A204.1 (cell line): ENCODE results near the gene HES5.

Source experiments
- FAIRE-seq: peaks from 2 replicates; lab custom pipeline; 2012; peaks lifted over from hg19 to GRCh38; lab: Jason Lieb, UNC

The HES5 gene

DNA sequence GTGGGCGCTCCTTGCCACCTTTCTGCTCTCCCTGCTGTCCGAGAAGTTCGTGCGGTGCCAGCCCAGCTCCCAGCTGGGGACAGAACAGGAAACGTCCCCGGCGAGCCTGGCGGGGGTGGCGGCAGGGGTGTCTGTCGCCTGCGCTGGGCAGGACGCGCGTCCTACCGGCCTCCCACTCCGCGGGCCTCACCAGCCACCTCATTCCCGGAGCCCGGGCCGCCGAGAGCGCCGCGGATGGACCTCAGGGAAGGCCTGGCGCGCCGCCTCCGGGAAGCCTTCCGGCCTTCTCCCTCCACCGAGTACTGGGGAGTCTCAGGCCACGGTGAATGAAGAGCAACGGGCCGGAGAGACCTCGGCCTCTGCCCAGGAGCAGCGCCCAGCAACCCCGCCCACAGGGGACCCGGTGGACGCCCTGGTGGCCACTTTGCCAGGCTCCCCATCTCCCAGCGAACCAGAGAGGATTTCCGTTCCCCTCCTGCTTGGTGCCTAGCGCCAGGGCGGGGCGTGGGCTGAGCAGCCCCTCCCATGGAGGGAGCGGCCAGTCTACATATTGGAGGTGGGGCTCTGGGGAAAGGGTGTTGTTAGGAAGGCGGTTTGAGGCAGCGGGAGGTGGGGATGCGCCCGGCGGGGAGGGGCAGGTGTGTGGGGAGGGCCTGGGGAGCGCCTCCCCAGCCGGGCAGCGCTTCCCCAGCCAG is 16.6 kb upstream of the HES5 start:
- FAIRE-seq = no peak

DNA sequence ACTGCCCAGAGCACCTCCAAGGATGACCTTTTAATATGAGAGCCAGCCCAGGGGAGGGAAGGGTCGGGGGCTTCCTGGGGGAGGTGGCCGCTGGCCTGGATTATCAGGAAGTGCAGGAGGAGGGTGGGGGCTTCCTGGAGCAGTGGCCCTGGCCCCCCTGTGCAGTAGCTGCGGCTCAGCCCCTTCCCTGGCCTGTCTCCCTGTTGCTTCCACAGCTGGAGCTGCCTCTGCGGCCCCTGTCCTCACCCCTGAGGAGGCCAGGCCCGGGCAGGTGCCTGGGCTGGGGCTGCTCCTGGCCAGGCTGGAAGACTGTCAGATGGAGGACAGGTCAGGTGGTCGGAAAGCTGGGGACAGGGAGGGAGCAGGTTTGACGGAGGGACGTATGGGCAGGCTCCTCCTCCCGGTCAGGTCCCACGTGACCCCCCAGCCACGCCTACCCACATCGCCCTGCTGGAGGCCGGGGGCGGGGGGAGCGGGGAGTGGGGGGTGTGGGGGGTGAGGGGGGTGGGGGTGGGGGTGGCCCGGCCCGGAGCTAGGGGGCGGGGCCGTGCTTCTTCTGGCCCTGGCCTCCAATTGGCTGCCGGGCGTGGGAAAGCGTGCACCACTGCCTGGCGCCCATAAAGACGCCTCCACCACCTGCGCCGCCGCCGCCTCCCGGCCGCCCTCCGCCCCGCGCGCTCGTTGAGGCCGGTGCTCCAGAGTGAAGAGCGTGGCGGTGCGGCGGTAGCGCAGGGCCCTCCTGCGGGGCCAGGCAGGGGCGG is 15.9 kb upstream of the HES5 start:
- FAIRE-seq = no peak

DNA sequence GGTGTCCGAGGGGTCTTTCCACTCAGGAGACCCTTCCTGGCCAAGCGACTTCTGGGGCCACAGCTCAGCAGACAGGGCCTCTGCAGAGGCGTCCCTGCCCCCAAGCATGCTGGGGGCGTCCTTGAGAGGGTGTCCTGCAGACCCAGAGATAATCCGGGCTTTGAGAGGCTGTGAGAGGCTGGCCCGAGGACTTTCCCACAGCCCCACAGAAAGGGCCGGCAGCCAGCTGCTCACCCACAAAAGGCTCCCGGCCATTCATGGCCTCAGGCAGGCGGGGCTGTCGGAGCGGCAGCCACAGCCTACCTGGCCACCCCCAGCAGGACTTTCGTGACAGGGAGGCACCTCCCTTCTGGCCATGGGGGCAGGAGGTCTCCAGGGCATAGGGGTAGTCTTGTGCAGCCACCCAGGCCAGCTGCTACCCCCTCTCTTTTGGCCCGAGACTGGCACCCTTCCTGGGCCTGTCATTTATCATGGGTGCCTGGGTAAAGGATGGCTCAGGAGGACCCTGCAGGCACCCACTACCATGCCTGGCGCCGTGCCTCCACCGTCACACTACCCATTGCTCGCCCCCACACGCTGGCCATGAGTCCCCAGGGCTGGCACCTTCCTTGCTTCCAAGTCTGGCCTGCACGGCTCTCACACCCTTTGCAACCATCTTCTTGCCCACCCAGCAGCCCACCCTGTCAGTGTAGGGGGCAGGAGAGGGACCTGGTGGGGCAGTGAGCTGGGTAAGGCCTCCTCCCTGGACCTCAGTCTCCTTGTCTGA is 15.0 kb upstream of the HES5 start:
- FAIRE-seq = no peak

DNA sequence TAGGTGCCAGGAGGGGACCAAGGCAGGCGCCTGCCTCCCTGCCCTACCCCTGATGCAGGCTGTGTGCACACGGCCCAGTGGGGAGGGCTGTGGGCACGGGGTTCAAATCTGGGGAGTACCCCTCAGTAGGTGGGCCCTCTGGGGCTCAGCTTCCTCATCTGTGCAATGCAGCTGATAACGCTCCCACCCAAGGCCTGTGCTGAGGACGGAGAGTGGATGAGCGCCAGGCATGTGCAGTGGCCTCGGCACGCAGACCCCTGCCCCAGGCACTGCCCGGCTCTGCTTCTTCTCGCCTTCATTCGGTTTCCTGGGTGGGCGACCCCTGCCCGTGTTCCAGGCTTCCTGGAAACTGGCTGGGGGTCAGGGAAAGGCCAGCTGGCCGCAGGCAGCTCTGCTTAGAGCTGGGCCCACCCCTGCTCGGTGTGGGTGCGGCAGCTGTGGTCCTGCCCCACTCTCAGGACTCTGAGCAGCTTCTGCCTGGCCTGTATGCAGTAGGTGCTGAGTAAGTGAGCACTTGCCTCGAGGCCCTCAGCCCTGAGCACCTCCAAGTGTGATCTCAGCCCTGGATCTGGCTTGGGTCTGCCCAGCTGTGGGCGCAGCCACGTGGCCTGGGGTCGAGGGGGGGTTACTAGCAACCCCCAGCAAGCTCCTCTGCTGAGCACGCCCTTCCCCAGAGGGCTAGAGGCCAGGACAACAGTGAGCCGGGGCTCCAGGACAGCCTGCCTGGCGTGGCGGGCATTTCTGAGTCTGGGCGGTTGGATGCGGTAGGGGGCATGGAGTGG is 14.2 kb upstream of the HES5 start:
- no peak for FAIRE-seq

DNA sequence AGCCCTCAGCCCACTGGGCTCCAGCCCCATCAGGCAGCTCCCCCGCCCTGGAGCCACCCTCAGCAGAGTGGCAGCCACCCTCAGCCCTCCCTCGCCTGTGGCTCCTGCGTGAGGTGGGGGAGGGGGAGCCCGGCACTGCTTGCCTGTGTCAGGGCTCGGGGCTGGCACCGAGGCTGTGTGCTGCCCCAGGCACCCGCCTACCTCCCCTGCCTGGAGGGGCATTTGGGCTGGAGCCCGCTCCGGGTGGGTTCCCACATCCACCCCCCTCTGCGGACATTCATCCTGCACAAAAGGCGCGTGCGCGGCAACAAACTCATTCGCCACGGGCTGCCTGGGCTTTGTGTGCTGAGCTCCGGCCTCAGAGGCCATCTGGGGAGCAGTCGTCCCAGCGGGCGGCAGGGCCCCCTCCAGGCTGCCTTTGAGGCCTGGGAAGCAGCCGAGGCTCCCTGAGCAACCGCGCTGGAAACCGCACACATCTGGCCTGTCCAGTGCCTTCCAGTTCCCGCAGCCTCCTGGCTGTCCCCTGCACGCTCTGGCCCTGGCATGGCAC is 13.6 kb upstream of the HES5 start:
- FAIRE-seq = no peak

DNA sequence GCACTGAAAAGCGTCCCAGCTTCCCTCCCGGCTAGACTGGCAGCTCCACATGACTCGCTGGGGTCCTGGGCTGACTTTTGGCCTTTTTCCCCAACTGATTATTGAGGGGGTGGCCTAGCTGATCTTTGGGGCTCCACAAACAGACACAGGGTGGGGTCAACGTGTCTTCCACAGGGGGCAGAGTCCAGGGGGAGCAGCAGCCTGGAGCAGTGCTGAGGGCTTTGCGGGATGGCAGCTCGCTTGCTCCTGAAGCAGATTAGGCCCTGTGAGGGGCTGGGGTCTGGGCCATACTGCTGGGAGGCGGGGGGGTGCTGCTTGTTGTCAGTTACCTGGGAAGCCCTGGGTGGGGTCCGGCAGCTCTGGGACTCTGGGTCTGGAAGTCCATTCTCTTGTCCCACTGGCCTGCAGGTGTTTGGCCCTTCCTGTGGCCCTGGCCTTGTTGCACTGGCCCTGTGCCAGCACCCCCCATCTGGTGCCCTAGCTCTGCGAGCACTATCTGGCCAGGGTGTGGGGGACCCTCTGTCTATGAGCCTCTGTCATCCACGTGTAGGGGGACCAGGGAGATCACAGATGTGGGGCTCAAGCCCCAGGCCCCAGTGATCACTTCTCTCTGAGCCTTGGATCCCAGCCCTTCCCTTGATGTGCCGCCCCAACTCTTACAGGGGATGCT is 12.3 kb upstream of the HES5 start:
- FAIRE-seq = no peak

DNA sequence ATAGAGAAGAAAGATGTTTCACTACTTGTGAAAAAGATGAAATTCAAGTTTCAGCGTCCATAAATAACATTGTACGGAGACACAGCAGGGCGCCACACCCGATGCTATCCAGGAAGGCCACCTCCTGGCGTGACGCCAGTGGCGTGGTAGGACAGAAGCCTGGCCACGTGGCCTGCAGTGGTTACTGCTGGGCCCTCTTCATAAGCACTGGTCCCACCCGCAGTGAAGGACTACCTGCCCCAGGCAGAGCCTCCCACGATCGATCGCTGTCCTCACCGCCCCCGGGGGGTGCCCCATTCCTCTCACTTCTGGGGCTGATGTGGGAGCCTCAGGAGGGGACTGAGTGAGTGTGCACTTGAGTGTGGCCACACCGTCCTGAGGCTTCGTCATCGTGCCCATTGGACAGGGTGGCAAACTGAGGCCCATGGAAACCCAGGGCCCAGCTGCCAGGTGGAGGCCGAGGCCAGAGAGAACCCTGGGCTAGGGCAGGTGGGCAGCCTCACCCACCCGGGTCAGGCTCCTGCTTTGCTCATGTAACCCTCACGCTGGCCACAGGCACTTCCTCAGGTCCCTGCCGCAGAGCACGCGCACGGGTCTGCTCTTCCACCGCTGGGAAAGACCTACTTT is 11.7 kb upstream of the HES5 start:
- FAIRE-seq = no peak

DNA sequence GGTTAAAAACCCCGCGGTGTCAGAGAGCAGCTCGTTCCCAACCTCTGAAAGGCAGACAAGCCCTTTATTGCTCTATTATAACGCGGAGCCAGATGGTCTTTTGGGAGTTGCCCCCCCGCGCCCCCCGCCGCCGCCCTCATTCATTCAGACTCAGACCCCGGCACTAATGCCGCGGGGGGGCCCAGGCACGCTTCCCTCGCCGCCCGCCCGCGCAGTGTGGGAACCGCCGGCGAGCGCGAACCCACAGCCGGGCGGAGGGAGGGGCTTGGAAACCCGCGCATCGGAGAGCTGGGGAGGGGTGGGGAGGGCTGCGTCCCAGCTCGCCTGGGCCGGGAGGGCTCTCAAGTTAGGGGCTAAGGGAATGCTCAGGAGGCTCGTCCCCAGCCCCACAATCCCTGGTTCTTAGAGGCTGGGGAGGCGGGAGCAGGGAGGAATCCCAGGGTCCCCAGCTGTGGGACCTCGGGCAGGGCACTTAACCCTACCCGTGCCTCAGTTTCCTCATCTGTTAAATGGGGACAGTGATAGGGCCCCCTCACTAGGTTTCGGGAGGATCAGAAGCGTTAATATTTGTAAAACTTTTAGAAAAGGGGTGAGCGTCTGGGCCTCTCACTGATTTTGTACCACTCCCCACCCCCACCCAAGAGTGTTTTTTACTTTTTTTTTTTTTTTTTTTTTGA is 10.9 kb upstream of the HES5 start:
- no peak for FAIRE-seq

DNA sequence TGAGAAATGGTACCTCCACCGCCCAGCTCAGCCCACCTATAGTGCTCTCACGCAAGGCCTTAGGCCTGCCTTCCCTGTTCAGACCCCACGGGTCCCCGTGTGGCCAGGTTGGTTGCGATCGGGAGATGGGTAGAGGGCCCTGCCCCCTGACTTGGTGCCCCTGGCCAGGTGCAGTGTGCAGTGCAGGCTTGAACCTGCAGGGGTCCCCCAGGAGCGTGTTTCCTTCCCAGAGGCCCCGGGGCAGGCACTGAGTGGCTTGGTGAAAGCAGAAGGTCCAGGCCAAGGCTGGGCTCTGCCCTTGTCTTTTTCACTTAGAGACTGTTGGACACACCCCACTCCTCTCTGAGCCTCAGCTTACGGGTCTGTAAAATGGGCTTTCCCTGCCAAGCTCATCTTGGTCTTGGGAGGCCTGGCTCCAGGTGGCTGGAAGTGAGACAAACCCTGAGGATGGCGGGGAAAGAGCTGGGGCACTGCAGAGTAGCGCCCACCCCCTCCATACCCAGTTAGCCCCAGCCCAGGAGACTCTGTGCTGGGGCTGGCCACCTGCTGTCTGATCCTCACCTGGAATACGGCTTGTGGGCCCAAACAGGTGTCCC is 9.3 kb upstream of the HES5 start:
- no peak for FAIRE-seq

DNA sequence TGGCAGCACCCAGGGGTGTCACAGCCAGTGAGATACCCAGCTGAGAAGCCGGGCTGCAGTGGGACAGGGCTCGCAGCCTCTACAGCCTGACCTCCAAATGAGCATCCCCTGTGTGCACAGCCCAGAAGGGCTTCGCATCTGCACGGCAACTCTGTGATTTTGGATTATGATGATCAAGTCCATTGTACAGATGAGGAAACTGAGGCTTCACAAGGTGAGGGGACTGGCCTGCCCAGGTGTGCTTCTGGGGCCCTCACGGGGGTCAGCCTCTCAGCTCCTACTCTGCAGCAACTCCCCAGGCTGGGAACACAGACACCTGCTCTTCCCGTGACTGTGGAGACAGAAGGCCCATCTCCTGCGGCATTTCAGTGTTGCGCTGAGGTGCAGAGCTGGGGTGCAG is 8.8 kb upstream of the HES5 start:
- no peak for FAIRE-seq

DNA sequence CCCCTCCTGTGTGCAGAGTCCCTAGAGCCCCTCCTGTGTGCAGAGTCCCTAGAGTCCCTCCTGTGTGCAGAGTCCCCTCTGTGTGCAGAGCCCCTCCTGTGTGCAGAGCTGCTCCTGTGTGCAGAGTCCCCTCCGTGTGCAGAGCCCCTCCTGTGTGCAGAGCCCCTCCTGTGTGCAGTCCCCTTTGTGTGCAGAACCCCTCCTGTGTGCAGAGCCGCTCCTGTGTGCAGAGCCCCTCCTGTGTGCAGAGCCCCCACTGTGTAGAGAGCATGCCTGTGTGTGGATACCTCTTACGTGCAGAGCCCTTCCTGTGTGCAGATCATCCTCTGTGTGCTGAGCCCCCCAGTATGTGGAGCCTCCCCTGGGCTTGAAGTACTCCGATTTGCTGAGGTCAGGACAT is 8.3 kb upstream of the HES5 start:
- no peak for FAIRE-seq

DNA sequence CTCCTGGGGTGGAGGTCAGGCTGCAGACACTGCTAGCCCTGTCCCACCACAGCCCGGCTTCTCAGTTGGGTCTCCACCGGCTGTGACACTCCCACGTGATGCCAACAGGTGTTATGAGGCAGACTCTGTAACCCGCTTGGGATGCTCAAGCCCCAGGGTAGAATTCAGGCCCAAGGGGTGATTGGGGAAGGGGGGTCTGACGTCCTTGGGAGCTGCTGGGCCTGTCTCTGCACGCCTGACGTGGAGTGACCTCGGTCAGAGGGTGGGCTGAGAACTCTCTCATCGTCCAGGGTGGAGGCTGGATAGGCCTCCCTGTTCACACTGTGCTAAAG is 7.7 kb upstream of the HES5 start:
- FAIRE-seq = no peak

DNA sequence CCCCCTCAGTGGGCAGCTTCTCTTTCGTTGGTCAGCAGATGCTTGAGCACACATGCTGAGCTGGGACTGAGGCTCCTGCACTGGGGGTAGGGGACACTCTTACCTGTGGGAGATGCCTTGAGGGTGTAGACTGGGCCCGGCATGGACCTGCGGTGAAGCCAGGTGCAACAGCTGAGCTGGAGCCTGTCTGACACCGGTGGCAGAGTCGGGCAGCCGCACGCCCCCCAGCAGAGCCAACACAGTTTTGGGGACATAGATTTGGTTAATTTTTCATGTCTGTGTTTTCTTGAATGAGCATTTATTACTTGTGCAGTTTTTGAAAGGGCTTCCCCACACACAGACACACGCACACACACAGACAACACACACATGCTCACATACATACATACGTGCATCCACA is 5.9 kb upstream of the HES5 start:
- no peak for FAIRE-seq

DNA sequence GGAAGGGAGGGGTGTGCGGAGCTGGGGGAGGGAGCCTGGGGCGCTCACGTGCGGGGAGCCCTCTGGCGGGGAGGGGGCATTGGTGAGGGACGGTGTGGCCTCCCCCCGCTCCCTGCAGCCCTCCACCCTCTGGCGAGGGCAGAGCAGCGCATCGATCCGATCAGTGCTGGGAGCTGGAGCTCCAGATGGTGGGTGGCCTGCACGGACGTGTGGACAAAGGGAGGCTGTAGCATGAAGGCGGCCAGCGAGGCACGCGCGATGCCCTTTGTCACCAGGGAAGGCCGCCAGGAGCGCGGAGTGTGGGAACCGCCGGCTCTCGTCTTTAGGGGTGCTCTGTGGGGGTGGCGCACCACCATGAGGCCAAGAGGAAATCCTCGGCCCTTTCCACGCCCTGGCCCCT is 5.4 kb upstream of the HES5 start:
- FAIRE-seq = no peak

DNA sequence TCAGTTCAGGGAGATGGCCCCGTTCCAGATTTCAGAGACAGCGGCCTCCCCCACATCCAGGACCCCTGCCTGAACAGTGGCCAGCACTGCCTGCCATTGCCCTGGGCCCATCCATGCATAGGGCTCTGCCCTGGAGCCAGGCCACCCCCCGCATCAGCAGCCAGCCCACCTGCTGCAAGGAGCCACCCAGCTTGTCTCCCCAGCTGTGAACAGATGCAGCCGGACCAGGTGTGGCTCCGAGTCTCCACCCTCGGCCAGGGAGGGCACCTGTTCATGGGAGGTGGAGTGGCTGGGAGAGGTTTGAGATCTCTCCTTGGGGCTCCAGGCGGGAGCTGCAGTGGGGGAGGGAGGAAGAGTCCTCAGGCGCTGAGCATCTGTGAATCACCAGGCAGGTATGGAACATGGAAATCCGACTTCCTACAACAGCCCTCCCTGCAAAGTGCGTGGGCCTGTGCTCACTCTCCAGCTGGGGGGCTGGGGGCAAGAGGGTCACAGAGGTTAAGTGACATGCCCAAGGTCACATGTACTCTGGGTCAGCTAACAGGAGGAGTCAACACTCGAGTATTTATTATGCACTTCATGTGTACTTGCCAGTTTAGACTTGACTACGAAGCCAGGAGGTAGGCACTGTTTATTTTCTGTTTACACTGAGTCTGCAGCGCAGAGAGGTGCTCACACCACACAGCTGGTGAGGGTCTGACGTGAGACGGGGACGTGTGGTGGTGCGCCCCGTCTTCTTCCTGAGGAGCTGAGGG is 4.8 kb upstream of the HES5 start:
- FAIRE-seq = no peak

DNA sequence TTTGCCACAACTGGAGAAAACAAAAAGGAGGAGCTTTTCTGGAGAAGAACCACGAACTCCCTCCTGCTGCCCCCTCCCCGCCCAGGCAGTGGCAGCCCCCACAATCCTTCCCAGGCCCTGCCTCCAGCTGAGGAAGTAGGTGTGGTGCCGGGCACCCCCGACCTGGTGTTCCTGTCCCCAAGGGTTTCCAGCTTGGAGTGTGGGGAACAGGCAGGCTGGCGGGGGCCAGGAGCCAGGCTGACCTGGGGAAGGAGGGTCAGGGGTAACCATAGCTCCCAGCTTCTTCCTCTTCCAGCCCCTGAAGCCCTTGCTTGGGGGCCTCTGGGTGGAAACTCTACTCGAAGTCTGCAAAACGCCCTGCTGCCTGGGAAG is 4.2 kb upstream of the HES5 start:
- no peak for FAIRE-seq

DNA sequence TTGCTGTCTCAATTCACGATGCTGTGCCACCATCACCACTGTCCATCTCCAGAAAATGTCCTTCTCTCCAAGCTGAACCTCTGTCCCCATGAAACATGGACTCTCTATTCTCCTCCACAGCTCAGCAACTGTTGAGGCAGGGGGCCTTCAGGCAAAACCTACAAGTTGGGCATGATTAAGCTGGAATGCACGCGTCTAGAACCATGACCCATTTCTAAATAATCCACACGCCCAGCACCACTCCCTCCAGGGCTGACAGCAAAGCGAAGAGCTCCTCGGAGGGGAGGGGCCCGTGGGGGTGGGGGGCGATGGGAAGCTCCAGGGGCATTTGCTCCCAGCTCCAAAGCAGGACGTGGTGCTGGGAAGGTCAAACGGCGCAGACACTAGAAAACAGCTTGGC is 3.3 kb upstream of the HES5 start:
- FAIRE-seq = no peak

DNA sequence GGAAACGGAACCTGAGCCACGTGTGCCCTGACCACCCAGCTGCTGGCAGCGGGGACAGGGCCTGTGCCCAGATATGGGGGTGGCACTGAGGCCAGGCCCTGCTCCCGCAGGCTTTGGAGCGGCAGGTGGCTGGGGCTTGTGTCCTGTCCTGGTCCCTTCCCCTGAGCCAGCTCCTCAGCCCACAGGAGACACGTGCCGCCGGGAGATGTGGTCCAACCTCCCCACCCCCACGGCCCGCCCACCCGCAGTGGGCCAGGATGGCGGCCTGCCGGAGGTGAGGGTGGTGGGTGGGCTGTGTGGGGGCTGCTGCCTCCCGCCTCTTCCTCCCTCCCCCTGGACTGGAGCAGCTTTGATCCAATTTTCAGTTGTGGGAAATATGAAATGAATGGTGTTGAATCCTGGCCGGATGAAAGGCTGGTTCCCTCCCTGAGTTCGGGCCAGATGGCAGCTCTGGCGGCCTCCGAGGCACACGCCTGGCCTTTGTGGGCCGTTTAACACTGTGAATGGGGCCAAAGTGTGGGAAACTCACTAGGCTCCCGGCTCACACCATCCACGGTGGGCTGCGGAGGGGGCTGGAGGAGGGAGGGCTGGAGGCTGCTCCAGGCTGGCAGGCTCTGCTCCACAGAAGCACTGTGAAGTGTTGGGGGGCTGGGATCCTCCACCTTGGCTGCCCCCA is 2.6 kb upstream of the HES5 start:
- no peak for FAIRE-seq
